Gastrocnemius medialis (tissue), 4 donors: ENCODE measurements around the gene PTDSS2. TPM values are rescaled to one million over a fixed set of nuclear protein-coding genes. Genes with fewer than 3 reads are reported as not detected.

Experiments
- ATAC-seq, 2 donors: fragments of 150-250 bp; one replicate each; pipeline ENCODE4 v1.9.1; 2016
- DNase-seq, 2 donors: peaks; one replicate each; pipeline ENCODE4 v3.0.0-alpha.2; 2019
- H3K27ac ChIP-seq, 4 donors: fragments of 200-600 bp; sonication (generic); 1 replicate in 1 of 4; 2 replicates in 3 of 4; pipeline ENCODE4 v1.5.1; 2016 to 2018; ENCODE audit warnings: mild to moderate bottlenecking in 2 of 4, moderate library complexity in 1 of 4
- H3K27me3 ChIP-seq, 3 donors: fragments of 200-600 bp; sonication (generic) in 2 of 3; 1 replicate in 1 of 3; 2 replicates in 2 of 3; pipeline versions ENCODE4 v1.5.1 to v1.6.0; 2016 to 2019; ENCODE audit warnings: mild to moderate bottlenecking in 1 of 3, moderate library complexity in 1 of 3
- H3K36me3 ChIP-seq, 2 donors: fragments of 200-600 bp; sonication (generic) in 1 of 2; one replicate each; pipeline ENCODE4 v1.5.1; 2017 to 2018
- H3K4me1 ChIP-seq, 2 donors: fragments of 200-600 bp; sonication (generic) in 1 of 2; one replicate each; pipeline ENCODE4 v1.5.1; 2016 to 2017; ENCODE audit warnings: mild to moderate bottlenecking in 2 of 2
- H3K4me3 ChIP-seq, 4 donors: fragments of 200-600 bp; sonication (generic) in 3 of 4; 1 replicate in 1 of 4; 2 replicates in 3 of 4; pipeline ENCODE4 v1.5.1; 2016 to 2019; ENCODE audit warnings: mild to moderate bottlenecking in 2 of 4
- H3K9me3 ChIP-seq, 3 donors: fragments of 200-600 bp; sonication (generic) in 2 of 3; 1 replicate in 1 of 3; 2 replicates in 2 of 3; pipeline ENCODE4 v1.5.1; 2016 to 2019
- CTCF ChIP-seq, 5 experiments: fragments of 450-650 bp in 3 of 5; fragments of 200-600 bp in 2 of 5; sonication (generic) in 2 of 5; IDR thresholded peaks in 4 of 5; conservative IDR thresholded peaks in 1 of 5; 1 replicate in 4 of 5; 2 replicates in 1 of 5; pipeline ENCODE4 v1.5.1; 2016 to 2019; ENCODE audit warnings: antibody characterized with exemption in 5 of 5, mild to moderate bottlenecking in 3 of 5, moderate library complexity in 3 of 5
- POLR2A ChIP-seq, 2 donors: fragments of 450-650 bp; IDR thresholded peaks; one replicate each; pipeline ENCODE4 v1.6.1; 2017; ENCODE audit warnings: antibody characterized with exemption in 2 of 2, mild to moderate bottlenecking in 2 of 2, moderate library complexity in 2 of 2
- in situ Hi-C, 4 donors: fragments of 200-750 bp; cut with MboI; loops; one replicate each; pipeline versions ENCODE4 v1.15.0 to v1.8.0; 2017; ENCODE audit warnings: low sequenced_read_pairs in 4 of 4
- intact Hi-C: fragments of 100-400 bp; cut with DNase I; formaldehyde crosslinking; loops from one replicate; pipeline ENCODE4 v1.15.1; 2023; ENCODE audit warnings: low total_unique reads
- total RNA-seq, 4 donors: library from RNA; depleted of rRNA; stranded (reverse); fragments of >200 nt; gene quantifications; one replicate each; pipeline versions ENCODE4 v1.1.0 to v1.2.3, GENCODE V29; 2016

PTDSS2 gene
- total RNA-seq, 4 donors from 2014 or later, result 21.7 to 31.5 (median 23.7) TPM

- intact Hi-C loops (loop anchor here (5.0 kb wide), 1 partner anchor 103 kb away; the partner anchor contains the start of gene RNH1), in situ Hi-C loops (no loop called here)
- H3K9me3 ChIP-seq, result no peaks in the 10 kb centered on the region
- H3K4me1 ChIP-seq, result peaks cover 0 to 10% of the 10 kb centered on the region in 2 donors
- no peak overlapping the region for H3K4me3 ChIP-seq
- H3K36me3 ChIP-seq, result no peaks in the 10 kb centered on the region
- DNase-seq (no peak), ATAC-seq (no peak)
- no peak overlapping the region for H3K27ac ChIP-seq
- peaks cover 4 to 46% (median 10%) of the 10 kb centered on the region in 3 donors for H3K27me3 ChIP-seq
- TF ChIP-seq CTCF (IDR thresholded peaks at IDR 0.05 in 4 of 5, conservative IDR thresholded peaks at IDR 0.05 in 1 of 5) (no peak), POLR2A (IDR thresholded peaks at IDR 0.05) (no peak)
Observed at GRCh38 chr11:404551-405264, 45.4 kb upstream of the PTDSS2 start.

- ATAC-seq (no peak), DNase-seq (no peak)
- no peaks in the 10 kb centered on the region for H3K9me3 ChIP-seq
- peaks cover 0 to 10% of the 10 kb centered on the region in 2 donors for H3K4me1 ChIP-seq
- H3K27ac ChIP-seq, result no peak overlapping the region
- H3K36me3 ChIP-seq, result no peaks in the 10 kb centered on the region
- H3K4me3 ChIP-seq, result no peak overlapping the region
- peaks cover 3 to 41% (median 4%) of the 10 kb centered on the region in 3 donors for H3K27me3 ChIP-seq
- TF ChIP-seq POLR2A (IDR thresholded peaks at IDR 0.05) (no peak), CTCF (IDR thresholded peaks at IDR 0.05 in 4 of 5, conservative IDR thresholded peaks at IDR 0.05 in 1 of 5) (no peak)
- in situ Hi-C loops (no loop called here), intact Hi-C loops (loop anchor here (5.0 kb wide), 1 partner anchor 102 kb away; the partner anchor contains the start of gene RNH1)
Observed at GRCh38 chr11:405323-405953, 44.6 kb upstream of the PTDSS2 start.

- Histone ChIP-seq H3K9me3 (no peaks in the 10 kb centered on the region), H3K27me3 (peaks cover 3 to 41% (median 4%) of the 10 kb centered on the region in 3 donors), H3K27ac (peak overlapping the region; percentile 47 to 76 (median 59)), H3K4me3 (peak overlapping the region; percentile 57 to 85 (median 67)), H3K4me1 (peaks cover 0 to 10% of the 10 kb centered on the region in 2 donors), H3K36me3 (no peaks in the 10 kb centered on the region)
- DNase-seq, result no peak
- TF ChIP-seq CTCF (IDR thresholded peaks at IDR 0.05 in 4 of 5, conservative IDR thresholded peaks at IDR 0.05 in 1 of 5) (no peak), POLR2A (IDR thresholded peaks at IDR 0.05) (no peak)
- in situ Hi-C loops, result no loop called here
- intact Hi-C loops, result loop anchor here (5.0 kb wide), 1 partner anchor 101 kb away; the partner anchor contains the start of gene RNH1
- no peak for ATAC-seq
Observed at GRCh38 chr11:405954-406795, 43.9 kb upstream of the PTDSS2 start.

GRCh38 chr11:406796-407650, 43.1 kb upstream of the PTDSS2 start:
- peak in 4 of 5 experiments; percentile 3 to 28 (median 20) for TF ChIP-seq CTCF (IDR thresholded peaks at IDR 0.05 in 4 of 5, conservative IDR thresholded peaks at IDR 0.05 in 1 of 5)
- no peak for TF ChIP-seq POLR2A (IDR thresholded peaks at IDR 0.05)
- in situ Hi-C loops (no loop called here), intact Hi-C loops (loop anchor here (1.0 to 5.0 kb wide), 3 partner anchors 41 to 111 kb away; partner anchors contain the start of gene RNH1)
- peak overlapping the region; percentile 47 to 76 (median 59) for H3K27ac ChIP-seq
- peaks cover 0 to 10% of the 10 kb centered on the region in 2 donors for H3K4me1 ChIP-seq
- H3K36me3 ChIP-seq, result no peaks in the 10 kb centered on the region
- H3K9me3 ChIP-seq, result no peaks in the 10 kb centered on the region
- DNase-seq (peak; percentile 40 to 69), ATAC-seq (peak; percentile 67 to 79)
- H3K4me3 ChIP-seq, result peak overlapping the region; percentile 57 to 85 (median 67)
- H3K27me3 ChIP-seq, result peaks cover 3 to 41% (median 4%) of the 10 kb centered on the region in 3 donors
